Measurements from ENCODE around the gene COL26A1.

The COL26A1 gene

GRCh38 chr7:101373812-101374614 lies 11.3 kb downstream of the COL26A1 start:
- DNase-seq (ENCODE audit: low spot score) = peak; percentile 25

GRCh38 chr7:101374990-101375389 lies 12.3 kb downstream of the COL26A1 start:
- DNase-seq (ENCODE audit: low spot score) = no peak

- no peak for DNase-seq (ENCODE audit: low spot score)
Measured at GRCh38 chr7:101376601-101377000, 13.9 kb downstream of the COL26A1 start.

GRCh38 chr7:101377189-101377736 lies 14.6 kb downstream of the COL26A1 start:
- no peak for DNase-seq (ENCODE audit: low spot score)

- DNase-seq (ENCODE audit: low spot score) = peak; percentile 47
Measured at GRCh38 chr7:101378751-101379174, 16.1 kb downstream of the COL26A1 start.

GRCh38 chr7:101379302-101379701 lies 16.6 kb downstream of the COL26A1 start:
- DNase-seq (ENCODE audit: low spot score) = no peak

GRCh38 chr7:101381549-101382111 lies 19.0 kb downstream of the COL26A1 start:
- no peak for DNase-seq (ENCODE audit: low spot score)

- DNase-seq (ENCODE audit: low spot score) = no peak
Measured at GRCh38 chr7:101382937-101383336, 20.3 kb downstream of the COL26A1 start.

- DNase-seq (ENCODE audit: low spot score) = no peak
Measured at GRCh38 chr7:101386177-101386557, 23.5 kb downstream of the COL26A1 start.

GRCh38 chr7:101386558-101387231 lies 24.0 kb downstream of the COL26A1 start:
- peak; percentile 62 for DNase-seq (ENCODE audit: low spot score)

- no peak for DNase-seq (ENCODE audit: low spot score)
Measured at GRCh38 chr7:101390901-101391301, 28.2 kb downstream of the COL26A1 start.

GRCh38 chr7:101391991-101392390 lies 29.3 kb downstream of the COL26A1 start:
- DNase-seq (ENCODE audit: low spot score) = no peak

GRCh38 chr7:101393865-101394264 lies 31.2 kb downstream of the COL26A1 start:
- DNase-seq (ENCODE audit: low spot score) = no peak

GRCh38 chr7:101395376-101395775 lies 32.7 kb downstream of the COL26A1 start:
- DNase-seq (ENCODE audit: low spot score) = no peak

GRCh38 chr7:101397243-101397642 lies 34.6 kb downstream of the COL26A1 start:
- no peak for DNase-seq (ENCODE audit: low spot score)

GRCh38 chr7:101397770-101398324 lies 35.2 kb downstream of the COL26A1 start:
- DNase-seq (ENCODE audit: low spot score) = no peak

GRCh38 chr7:101398396-101399289 lies 36.0 kb downstream of the COL26A1 start:
- no peak for DNase-seq (ENCODE audit: low spot score)

- peak; percentile 38 for DNase-seq (ENCODE audit: low spot score)
Measured at GRCh38 chr7:101399759-101400158, 37.1 kb downstream of the COL26A1 start.

GRCh38 chr7:101400751-101401150 lies 38.1 kb downstream of the COL26A1 start:
- DNase-seq (ENCODE audit: low spot score) = no peak

GRCh38 chr7:101401390-101402080 lies 38.9 kb downstream of the COL26A1 start:
- no peak for DNase-seq (ENCODE audit: low spot score)

All from AG08395 (cell line).